SK-N-SH (cell line): ENCODE data around the gene AHCYL2. TPM values are rescaled to one million over a fixed set of nuclear protein-coding genes. Genes with fewer than 3 reads are reported as not detected.

ENCODE experiments used
- CTCF ChIA-PET: fragments of 300-600, 350-600 bp; formaldehyde crosslinking; extraction: SDS; loops from one replicate; lab custom pipeline; 2021; lab: Yijun Ruan, JAX
- POLR2A ChIA-PET: fragments of 350-600 bp; sonication (Branson Sonifier 250); formaldehyde crosslinking; extraction: SDS; loops from one replicate; lab custom pipeline; 2020; ENCODE audit warnings: antibody characterized with exemption, inconsistent platforms; lab: Yijun Ruan, JAX
- DNase-seq: peaks from one replicate; pipeline ENCODE4 v3.0.0; 2012
- H2AFZ ChIP-seq: fragments of 200-600 bp; sonication (generic); 2 replicates; pipeline ENCODE4 v1.8.1; 2016; ENCODE audit warnings: antibody characterized with exemption, mild to moderate bottlenecking, low read depth
- H3F3A ChIP-seq: fragments of 200-600 bp; sonication (generic); replicated peaks from 2 replicates; pipeline ENCODE3; 2016; ENCODE audit warnings: antibody characterized with exemption, mild to moderate bottlenecking; ENCODE audit not compliant: insufficient read depth
- H3K27ac ChIP-seq, 2 experiments: fragments of 200-500 bp in 1 of 2; fragments of 200-600 bp in 1 of 2; sonication (Bioruptor generic) in 1 of 2; sonication (generic), shearing (Covaris generic) in 1 of 2; 2 replicates each; pipeline versions ENCODE4 v1.5.1 to v1.6.1; 2014 to 2016; ENCODE audit warnings: low read depth in 2 of 2, inconsistent platforms in 1 of 2, low read length in 1 of 2, mild to moderate bottlenecking in 1 of 2, mixed read lengths in 1 of 2
- H3K27me3 ChIP-seq: fragments of 200-600 bp; sonication (generic), shearing (Covaris generic); 2 replicates; pipeline ENCODE4 v1.6.1; 2016; ENCODE audit warnings: mixed run types; ENCODE audit not compliant: insufficient read depth
- H3K36me3 ChIP-seq, 2 experiments: fragments of 200-500 bp in 1 of 2; fragments of 200-600 bp in 1 of 2; sonication (Bioruptor generic) in 1 of 2; sonication (generic) in 1 of 2; replicated peaks in 1 of 2; 2 replicates each; pipeline versions ENCODE3 to v1.5.1; 2014 to 2016; ENCODE audit warnings: low read length in 1 of 2, mild to moderate bottlenecking in 1 of 2; ENCODE audit not compliant: insufficient read depth in 2 of 2, control insufficient read depth in 1 of 2
- H3K4me1 ChIP-seq, 2 experiments: fragments of 200-500 bp in 1 of 2; fragments of 200-600 bp in 1 of 2; sonication (Bioruptor generic) in 1 of 2; sonication (generic), shearing (Covaris generic) in 1 of 2; 2 replicates each; pipeline versions ENCODE4 v1.5.1 to v1.6.1; 2014 to 2016; ENCODE audit warnings: low read depth in 1 of 2, low read length in 1 of 2, mixed run types in 1 of 2; ENCODE audit not compliant: insufficient read depth in 2 of 2, control insufficient read depth in 1 of 2
- H3K4me2 ChIP-seq: fragments of 200-600 bp; sonication (generic), shearing (Covaris generic); 2 replicates; pipeline ENCODE4 v1.6.1; 2017; ENCODE audit warnings: mixed run types
- H3K4me3 ChIP-seq, 2 experiments: fragments of 200-500 bp in 1 of 2; fragments of 200-600 bp in 1 of 2; sonication (Bioruptor generic) in 1 of 2; sonication (generic), shearing (Covaris generic) in 1 of 2; 2 replicates each; pipeline versions ENCODE4 v1.5.1 to v1.8.1; 2014 to 2016; ENCODE audit warnings: low read depth in 2 of 2, inconsistent platforms in 1 of 2, low read length in 1 of 2, mild to moderate bottlenecking in 1 of 2, mixed read lengths in 1 of 2, moderate library complexity in 1 of 2
- H3K79me2 ChIP-seq: fragments of 200-600 bp; sonication (generic); 2 replicates; pipeline ENCODE4 v1.8.1; 2017; ENCODE audit warnings: mild to moderate bottlenecking; ENCODE audit not compliant: insufficient read depth
- H3K9ac ChIP-seq: fragments of 200-600 bp; sonication (generic); 2 replicates; pipeline ENCODE4 v1.6.1; 2017; ENCODE audit warnings: mixed run types
- H3K9me2 ChIP-seq: fragments of 200-600 bp; sonication (generic); 2 replicates; pipeline ENCODE4 v1.6.1; 2017; ENCODE audit warnings: mixed run types
- H3K9me3 ChIP-seq: fragments of 200-600 bp; sonication (generic); 2 replicates; pipeline ENCODE4 v1.6.1; 2017; ENCODE audit warnings: mixed run types, mild to moderate bottlenecking, moderate library complexity
- H4K20me1 ChIP-seq: fragments of 200-600 bp; sonication (generic); 2 replicates; pipeline ENCODE4 v1.6.1; 2017; ENCODE audit warnings: mild to moderate bottlenecking, mixed run types; ENCODE audit not compliant: insufficient read depth
- CHD2 ChIP-seq: fragments of 150-350 bp; IDR thresholded peaks from 2 replicates; pipeline ENCODE4 v1.6.1; 2018; ENCODE audit warnings: low read length; ENCODE audit not compliant: partially characterized antibody
- CTCF ChIP-seq: fragments of 200-600 bp; sonication (generic); IDR thresholded peaks from 2 replicates; pipeline ENCODE4 v1.6.1; 2017; ENCODE audit warnings: antibody characterized with exemption, mild to moderate bottlenecking, moderate library complexity
- EP300 ChIP-seq, 2 experiments: IDR thresholded peaks; 2 replicates each; pipeline versions ENCODE4 v1.4.0 to v1.6.1; 2012; ENCODE audit warnings: borderline replicate concordance in 1 of 2, low read depth in 1 of 2, low read length in 1 of 2
- EZH2phosphoT487 ChIP-seq: fragments of 200-600 bp; sonication (generic); IDR thresholded peaks from 2 replicates; pipeline ENCODE4 v1.6.1; 2017; ENCODE audit warnings: low read depth, mixed run types, mild to moderate bottlenecking, antibody characterized with exemption, moderate library complexity, borderline replicate concordance
- FOSL2 ChIP-seq: IDR thresholded peaks from 2 replicates; pipeline ENCODE4 v1.4.0; 2012; ENCODE audit warnings: low read depth, mild to moderate bottlenecking, moderate library complexity, borderline replicate concordance
- FOXJ3 ChIP-seq: sonication (generic); formaldehyde crosslinking; IDR thresholded peaks from 2 replicates; pipeline ENCODE4 v1.5.1; 2020; ENCODE audit warnings: mild to moderate bottlenecking, missing genetic modification reagents
- FOXM1 ChIP-seq: IDR thresholded peaks from 2 replicates; pipeline ENCODE4 v1.4.0; 2012; ENCODE audit warnings: low read depth, mild to moderate bottlenecking
- GATA2 ChIP-seq: sonication (generic); formaldehyde crosslinking; IDR thresholded peaks from 2 replicates; pipeline ENCODE4 v1.5.0; 2020; ENCODE audit warnings: mild to moderate bottlenecking, missing genetic modification reagents
- IRF3 ChIP-seq: fragments of 150-350 bp; IDR thresholded peaks from 2 replicates; pipeline ENCODE4 v1.6.1; 2016; ENCODE audit warnings: mild to moderate bottlenecking, low read depth, low read length
- JUND ChIP-seq: IDR thresholded peaks from 2 replicates; pipeline ENCODE4 v1.4.0; 2012
- MAX ChIP-seq: IDR thresholded peaks from 2 replicates; pipeline ENCODE4 v1.4.0; 2012; ENCODE audit warnings: low read depth
- NRF1 ChIP-seq: IDR thresholded peaks from 2 replicates; pipeline ENCODE4 v1.6.1; 2012; ENCODE audit warnings: low read depth, mild to moderate bottlenecking, low read length
- PBX3 ChIP-seq: IDR thresholded peaks from 2 replicates; pipeline ENCODE4; 2012
- RAD21 ChIP-seq: IDR thresholded peaks from 2 replicates; pipeline ENCODE4 v1.6.1; 2012; ENCODE audit warnings: mild to moderate bottlenecking, low read length
- RFX5 ChIP-seq: IDR thresholded peaks from 2 replicates; pipeline ENCODE4 v1.6.1; 2012; ENCODE audit warnings: mild to moderate bottlenecking, improper control_type of control experiment, low read length
- RXRA ChIP-seq: IDR thresholded peaks from 2 replicates; pipeline ENCODE4 v1.4.0; 2012; ENCODE audit warnings: low read depth, mild to moderate bottlenecking, borderline replicate concordance
- TAF1 ChIP-seq: IDR thresholded peaks from 2 replicates; pipeline ENCODE4 v1.6.1; 2012; ENCODE audit warnings: low read depth, mild to moderate bottlenecking, low read length, moderate library complexity, borderline replicate concordance
- TCF12 ChIP-seq: IDR thresholded peaks from 2 replicates; pipeline ENCODE4 v1.4.0; 2012
- TEAD4 ChIP-seq: IDR thresholded peaks from 2 replicates; pipeline ENCODE4 v1.4.0; 2012; ENCODE audit warnings: mild to moderate bottlenecking, borderline replicate concordance; ENCODE audit not compliant: insufficient read depth
- YY1 ChIP-seq: IDR thresholded peaks from 2 replicates; pipeline ENCODE4 v1.4.0; 2012; ENCODE audit warnings: low read depth, mild to moderate bottlenecking
- WGBS: methylation state at CpG from one replicate; pipeline ENCODE4 v1.1.6; 2017; ENCODE audit warnings: low lambda C conversion rate; 5-methylcytosine and 5-hydroxymethylcytosine counted together
- polyA plus RNA-seq, 3 experiments: library from polyadenylated mRNA; depleted of rRNA; stranded (reverse); fragments of >200 nt; gene quantifications; 2 replicates each; pipeline ENCODE4 v1.2.3, GENCODE V29; 2012
- TF ChIP-seq, protein P1 (sequence below): fragments of 150-350 bp; IDR thresholded peaks from 2 replicates; pipeline ENCODE4 v1.6.1; 2017; ENCODE audit warnings: antibody characterized with exemption, low read length, low read depth, borderline replicate concordance

The AHCYL2 gene
- polyA plus RNA-seq, 1 of the 3 experiments (the other 2 are of a cell fraction): 20.4 TPM

GRCh38 chr7:129362496-129362895, 137.7 kb downstream of the AHCYL2 start:
- TF ChIP-seq MAX (no peak), EZH2phosphoT487 (no peak), CHD2 (no peak), PBX3 (no peak), NRF1 (no peak), FOSL2 (no peak), RXRA (no peak)
- TF ChIP-seq, all 33 proteins: peak for 0
- Histone ChIP-seq H3K9me3 (no peaks in the 10 kb centered on the region), H3K4me2 (no peak overlapping the region), H3K9ac (no peak overlapping the region), H3K27me3 (no peaks in the 10 kb centered on the region), H3K79me2 (no peaks in the 10 kb centered on the region), H3K4me1 (no peaks in the 10 kb centered on the region), H4K20me1 (no peaks in the 10 kb centered on the region), H3K27ac (no peak overlapping the region), H3K36me3 (no peaks in the 10 kb centered on the region), H3K4me3 (no peak overlapping the region), H3F3A (no peaks in the 10 kb centered on the region), H2AFZ (no peak overlapping the region), H3K9me2 (no peaks in the 10 kb centered on the region)
- no peak for DNase-seq
- ChIA-PET CTCF (interaction anchor here (1.1 to 6.1 kb wide), 8 partner anchors 14 to 282 kb away, joined by 3 to 57 read pairs (median 8); no protein-coding TSS in a partner anchor), POLR2A (no interaction called here)

GRCh38 chr7:129367349-129367699, 142.5 kb downstream of the AHCYL2 start:
- Histone ChIP-seq H2AFZ (no peak overlapping the region), H3K27me3 (no peaks in the 10 kb centered on the region), H3K4me1 (peaks cover 0 to 3% of the 10 kb centered on the region in 2 experiments; a peak in 1 of 4 replicates), H3K4me2 (no peak overlapping the region), H3K9me3 (no peaks in the 10 kb centered on the region), H3F3A (no peaks in the 10 kb centered on the region), H3K36me3 (no peaks in the 10 kb centered on the region), H3K9ac (no peak overlapping the region), H3K4me3 (no peak overlapping the region; a peak in 1 of 4 replicates), H3K79me2 (no peaks in the 10 kb centered on the region), H3K9me2 (no peaks in the 10 kb centered on the region), H3K27ac (no peak overlapping the region), H4K20me1 (no peaks in the 10 kb centered on the region)
- ChIA-PET CTCF (interaction anchor here (0.6 to 15.1 kb wide), 71 partner anchors 11 to 686 kb away, joined by 3 to 397 read pairs (median 6); partner anchors contain the start of genes NRF1, SMKR1 and STRIP2), POLR2A (interaction anchor here (1.2 kb wide), 1 partner anchor 9 kb away, joined by 3 read pairs; no protein-coding TSS in a partner anchor)
- no peak for TF ChIP-seq FOXJ3 (CRISPR knock-in tag)
- no peak for TF ChIP-seq FOSL2
- TF ChIP-seq, protein P1, sequence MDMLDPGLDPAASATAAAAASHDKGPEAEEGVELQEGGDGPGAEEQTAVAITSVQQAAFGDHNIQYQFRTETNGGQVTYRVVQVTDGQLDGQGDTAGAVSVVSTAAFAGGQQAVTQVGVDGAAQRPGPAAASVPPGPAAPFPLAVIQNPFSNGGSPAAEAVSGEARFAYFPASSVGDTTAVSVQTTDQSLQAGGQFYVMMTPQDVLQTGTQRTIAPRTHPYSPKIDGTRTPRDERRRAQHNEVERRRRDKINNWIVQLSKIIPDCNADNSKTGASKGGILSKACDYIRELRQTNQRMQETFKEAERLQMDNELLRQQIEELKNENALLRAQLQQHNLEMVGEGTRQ: no peak
- TF ChIP-seq TCF12: no peak
- TF ChIP-seq IRF3: no peak
- no peak for TF ChIP-seq RXRA
- no peak for TF ChIP-seq YY1
- TF ChIP-seq CTCF: no peak
- TF ChIP-seq EP300 (IDR thresholded peaks at IDR 0.05; ENCODE audit: borderline replicate concordance in 1 of 2, low read depth in 1 of 2, low read length in 1 of 2): no peak
- TF ChIP-seq RFX5: no peak
- TF ChIP-seq RAD21: no peak
- TF ChIP-seq TAF1: no peak
- no peak for TF ChIP-seq JUND
- no peak for TF ChIP-seq EZH2phosphoT487
- no peak for TF ChIP-seq GATA2 (CRISPR knock-in tag)
- no peak for TF ChIP-seq FOXM1
- no peak for TF ChIP-seq PBX3
- TF ChIP-seq TEAD4: no peak
- WGBS: 91% methylated on average over 1 of the region's 1 CpG
- DNase-seq: no peak
